Measurements from ENCODE around the gene L1CAM.

The L1CAM gene

DNA sequence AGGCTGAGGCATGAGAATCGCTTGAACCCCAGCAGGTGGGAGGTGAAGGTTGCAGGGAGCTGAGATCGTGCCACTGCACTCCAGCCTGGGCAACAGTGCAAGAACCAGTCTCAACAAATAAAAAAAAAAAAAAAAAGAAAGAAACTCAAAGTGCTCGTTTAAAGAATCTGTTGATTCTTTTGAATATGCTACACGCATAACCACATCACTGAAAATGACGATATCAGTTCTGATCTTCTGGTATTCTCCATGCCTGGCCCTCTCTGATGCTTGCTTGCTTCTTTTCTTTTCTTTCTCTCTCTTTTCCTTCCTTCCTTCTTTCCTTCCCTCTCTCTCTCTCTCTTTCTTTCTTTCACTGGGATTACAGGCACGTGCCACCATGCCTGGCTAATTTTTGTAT, 25.8 kb upstream of the L1CAM start:
- Histone ChIP-seq H3K27me3 (ENCODE audit: insufficient read depth, insufficient read length) (no peaks in the 10 kb centered on the region), H3K4me1 (ENCODE audit: insufficient read depth, insufficient read length) (no peaks in the 10 kb centered on the region), H3K36me3 (ENCODE audit: insufficient read depth, insufficient read length, low read length) (peaks cover 6% of the 10 kb centered on the region), H3K4me3 (ENCODE audit: insufficient read length, low read depth) (no peak overlapping the region), H3K9me3 (ENCODE audit: insufficient read depth, low read length) (no peaks in the 10 kb centered on the region), H3K9ac (ENCODE audit: insufficient read length, low read depth) (no peak overlapping the region)
- TF ChIP-seq YY1 (IDR thresholded peaks at IDR 0.05; ENCODE audit: insufficient read depth, insufficient read length) (no peak), ZNF274 (IDR thresholded peaks at IDR 0.05; ENCODE audit: low read depth, low read length) (no peak), SUZ12 (IDR thresholded peaks at IDR 0.05; ENCODE audit: extremely low read depth, insufficient read depth, insufficient read length) (no peak)
- no peak for DNase-seq (ENCODE audit: low read depth, low spot score)

- Histone ChIP-seq H3K9ac (ENCODE audit: insufficient read length, low read depth) (no peak overlapping the region), H3K36me3 (ENCODE audit: insufficient read depth, insufficient read length, low read length) (no peaks in the 10 kb centered on the region), H3K9me3 (ENCODE audit: insufficient read depth, low read length) (no peaks in the 10 kb centered on the region), H3K27me3 (ENCODE audit: insufficient read depth, insufficient read length) (no peaks in the 10 kb centered on the region), H3K4me1 (ENCODE audit: insufficient read depth, insufficient read length) (no peaks in the 10 kb centered on the region), H3K4me3 (ENCODE audit: insufficient read length, low read depth) (no peak overlapping the region)
- TF ChIP-seq ZNF274 (IDR thresholded peaks at IDR 0.05; ENCODE audit: low read depth, low read length): no peak
- no peak for TF ChIP-seq SUZ12 (IDR thresholded peaks at IDR 0.05; ENCODE audit: extremely low read depth, insufficient read depth, insufficient read length)
- TF ChIP-seq YY1 (IDR thresholded peaks at IDR 0.05; ENCODE audit: insufficient read depth, insufficient read length): no peak
- no peak for DNase-seq (ENCODE audit: low read depth, low spot score)
These were observed 24.5 kb upstream of the L1CAM start for GRCh38 chrX:153910446-153910845.

- Histone ChIP-seq H3K4me1 (ENCODE audit: insufficient read depth, insufficient read length) (no peaks in the 10 kb centered on the region), H3K4me3 (ENCODE audit: insufficient read length, low read depth) (no peak overlapping the region), H3K27me3 (ENCODE audit: insufficient read depth, insufficient read length) (no peaks in the 10 kb centered on the region), H3K9me3 (ENCODE audit: insufficient read depth, low read length) (no peaks in the 10 kb centered on the region), H3K36me3 (ENCODE audit: insufficient read depth, insufficient read length, low read length) (no peaks in the 10 kb centered on the region), H3K9ac (ENCODE audit: insufficient read length, low read depth) (no peak overlapping the region)
- TF ChIP-seq ZNF274 (IDR thresholded peaks at IDR 0.05; ENCODE audit: low read depth, low read length): no peak
- TF ChIP-seq YY1 (IDR thresholded peaks at IDR 0.05; ENCODE audit: insufficient read depth, insufficient read length): no peak
- no peak for TF ChIP-seq SUZ12 (IDR thresholded peaks at IDR 0.05; ENCODE audit: extremely low read depth, insufficient read depth, insufficient read length)
- no peak for DNase-seq (ENCODE audit: low read depth, low spot score)
These were observed 24.0 kb upstream of the L1CAM start for GRCh38 chrX:153909980-153910360.

GRCh38 chrX:153909024-153909979, 23.3 kb upstream of the L1CAM start:
- H3K36me3 ChIP-seq (ENCODE audit: insufficient read depth, insufficient read length, low read length): no peaks in the 10 kb centered on the region
- TF ChIP-seq ZNF274 (IDR thresholded peaks at IDR 0.05; ENCODE audit: low read depth, low read length) (no peak), SUZ12 (IDR thresholded peaks at IDR 0.05; ENCODE audit: extremely low read depth, insufficient read depth, insufficient read length) (no peak), YY1 (IDR thresholded peaks at IDR 0.05; ENCODE audit: insufficient read depth, insufficient read length) (no peak)
- no peaks in the 10 kb centered on the region for H3K9me3 ChIP-seq (ENCODE audit: insufficient read depth, low read length)
- H3K4me1 ChIP-seq (ENCODE audit: insufficient read depth, insufficient read length): no peaks in the 10 kb centered on the region
- H3K27me3 ChIP-seq (ENCODE audit: insufficient read depth, insufficient read length): no peaks in the 10 kb centered on the region
- no peak overlapping the region for H3K4me3 ChIP-seq (ENCODE audit: insufficient read length, low read depth)
- no peak for DNase-seq (ENCODE audit: low read depth, low spot score)
- no peak overlapping the region for H3K9ac ChIP-seq (ENCODE audit: insufficient read length, low read depth)

GRCh38 chrX:153908219-153908860, 22.4 kb upstream of the L1CAM start:
- Histone ChIP-seq H3K9ac (ENCODE audit: insufficient read length, low read depth) (no peak overlapping the region), H3K4me1 (ENCODE audit: insufficient read depth, insufficient read length) (peaks cover 1% of the 10 kb centered on the region), H3K9me3 (ENCODE audit: insufficient read depth, low read length) (no peaks in the 10 kb centered on the region), H3K36me3 (ENCODE audit: insufficient read depth, insufficient read length, low read length) (no peaks in the 10 kb centered on the region), H3K4me3 (ENCODE audit: insufficient read length, low read depth) (no peak overlapping the region), H3K27me3 (ENCODE audit: insufficient read depth, insufficient read length) (no peaks in the 10 kb centered on the region)
- TF ChIP-seq ZNF274 (IDR thresholded peaks at IDR 0.05; ENCODE audit: low read depth, low read length) (no peak), SUZ12 (IDR thresholded peaks at IDR 0.05; ENCODE audit: extremely low read depth, insufficient read depth, insufficient read length) (no peak), YY1 (IDR thresholded peaks at IDR 0.05; ENCODE audit: insufficient read depth, insufficient read length) (no peak)
- no peak for DNase-seq (ENCODE audit: low read depth, low spot score)

GRCh38 chrX:153907456-153907855, 21.5 kb upstream of the L1CAM start:
- DNase-seq (ENCODE audit: low read depth, low spot score): no peak
- TF ChIP-seq SUZ12 (IDR thresholded peaks at IDR 0.05; ENCODE audit: extremely low read depth, insufficient read depth, insufficient read length) (no peak), ZNF274 (IDR thresholded peaks at IDR 0.05; ENCODE audit: low read depth, low read length) (no peak), YY1 (IDR thresholded peaks at IDR 0.05; ENCODE audit: insufficient read depth, insufficient read length) (no peak)
- no peaks in the 10 kb centered on the region for H3K36me3 ChIP-seq (ENCODE audit: insufficient read depth, insufficient read length, low read length)
- no peaks in the 10 kb centered on the region for H3K9me3 ChIP-seq (ENCODE audit: insufficient read depth, low read length)
- peaks cover 2% of the 10 kb centered on the region for H3K4me1 ChIP-seq (ENCODE audit: insufficient read depth, insufficient read length)
- H3K27me3 ChIP-seq (ENCODE audit: insufficient read depth, insufficient read length): no peaks in the 10 kb centered on the region
- no peak overlapping the region for H3K9ac ChIP-seq (ENCODE audit: insufficient read length, low read depth)
- H3K4me3 ChIP-seq (ENCODE audit: insufficient read length, low read depth): no peak overlapping the region
